OCI-M2 (cell line): Measurements from ENCODE around the gene LRP1.
"Not testable (repeated sequence)": the region's sequence is repeated elsewhere in the genome, so short reads cannot be mapped to it uniquely, and the experiment has no call there.

ENCODE experiments used
- DNase-seq: peaks from one replicate; lab custom pipeline; 2025; ENCODE audit not compliant: unreplicated experiment; lab: John Stamatoyannopoulos, UW

The LRP1 gene

DNA sequence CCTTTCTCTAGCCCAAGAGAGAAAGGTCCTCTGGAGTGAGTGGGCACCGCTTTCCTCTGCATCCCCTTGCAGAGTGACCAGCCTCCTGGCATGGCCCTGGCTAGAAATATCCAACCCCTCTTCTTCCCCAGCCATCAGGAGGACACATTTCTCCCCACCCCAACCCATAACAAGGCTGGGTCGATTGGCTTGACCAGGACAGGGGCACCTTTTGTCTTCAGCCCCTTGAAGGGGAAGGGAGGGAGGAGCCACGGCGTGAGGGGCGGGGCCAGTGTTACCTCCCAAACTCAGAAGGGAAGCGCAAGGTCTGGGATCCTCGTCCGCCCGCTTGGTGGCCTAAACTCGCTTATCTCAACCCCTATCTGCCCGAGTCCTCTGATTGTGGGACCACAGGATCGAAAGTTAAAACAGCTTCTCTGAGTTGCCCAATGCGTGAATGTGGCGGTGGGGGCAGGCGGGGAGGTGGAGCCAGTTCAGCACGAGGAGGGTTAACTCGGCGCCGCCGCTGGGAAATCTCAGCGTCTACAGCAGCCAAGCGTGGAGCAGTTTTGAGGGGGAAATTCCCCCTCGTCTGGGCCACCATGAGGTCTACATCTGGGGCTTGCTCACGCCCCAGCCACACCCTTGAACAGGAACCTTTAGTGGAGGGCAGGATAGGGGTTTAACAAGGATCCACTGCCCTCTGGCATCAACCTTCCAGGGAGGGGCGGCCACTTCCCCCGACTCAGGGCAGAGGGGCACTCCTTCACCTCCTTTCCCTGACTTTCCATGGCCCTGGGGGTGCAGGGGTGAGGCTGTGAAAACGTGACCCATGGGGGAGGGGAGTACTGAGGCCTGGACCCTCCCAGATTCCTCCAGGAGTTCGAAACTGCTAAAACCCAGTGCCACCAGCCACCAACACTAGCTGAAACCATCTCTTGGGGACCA is 17.9 kb upstream of the LRP1 start:
- no peak for DNase-seq

DNA sequence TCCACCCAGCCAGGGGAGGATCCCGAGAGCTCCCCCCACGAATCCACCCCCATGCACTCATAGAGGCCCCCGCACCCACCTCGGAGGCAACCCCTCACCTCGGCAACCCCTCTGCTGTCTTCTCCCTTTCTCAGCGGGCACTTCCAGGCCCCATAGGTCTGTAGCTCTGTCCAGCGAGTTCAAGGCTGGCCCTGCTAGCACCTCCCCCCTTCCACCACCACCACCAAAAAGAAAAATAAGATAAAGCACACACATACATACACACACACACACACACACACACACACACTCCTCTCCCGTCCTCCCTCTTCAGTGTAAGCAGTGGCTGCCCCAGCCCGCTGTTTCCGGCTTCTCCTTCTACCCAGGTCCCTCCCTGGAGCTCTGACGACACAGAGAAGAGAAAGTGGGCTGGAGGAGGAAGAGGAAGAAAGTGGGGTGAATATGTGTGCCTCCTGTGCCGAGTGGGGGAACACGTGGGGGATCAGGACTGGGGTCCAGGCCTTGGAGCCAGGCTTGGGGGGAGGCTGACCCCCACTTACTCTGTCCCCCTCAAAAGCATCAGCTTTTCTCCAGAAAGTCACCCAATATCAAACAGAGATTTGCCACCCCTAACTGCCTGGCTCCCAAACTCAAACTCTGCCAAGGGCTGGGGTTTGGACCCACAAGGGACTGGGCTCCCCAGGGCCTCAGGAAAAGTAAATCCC is 17.1 kb upstream of the LRP1 start, which contains the start of gene STAT6:
Gene STAT6 (minus strand): TSS at position 332 of the 704 bp plus-strand sequence. CDS start 3,084 bp downstream, outside the sequence.
- DNase-seq, result no peak

GRCh38 chr12:57112492-57113294 is 15.6 kb upstream of the LRP1 start:
- DNase-seq, result no peak

DNA sequence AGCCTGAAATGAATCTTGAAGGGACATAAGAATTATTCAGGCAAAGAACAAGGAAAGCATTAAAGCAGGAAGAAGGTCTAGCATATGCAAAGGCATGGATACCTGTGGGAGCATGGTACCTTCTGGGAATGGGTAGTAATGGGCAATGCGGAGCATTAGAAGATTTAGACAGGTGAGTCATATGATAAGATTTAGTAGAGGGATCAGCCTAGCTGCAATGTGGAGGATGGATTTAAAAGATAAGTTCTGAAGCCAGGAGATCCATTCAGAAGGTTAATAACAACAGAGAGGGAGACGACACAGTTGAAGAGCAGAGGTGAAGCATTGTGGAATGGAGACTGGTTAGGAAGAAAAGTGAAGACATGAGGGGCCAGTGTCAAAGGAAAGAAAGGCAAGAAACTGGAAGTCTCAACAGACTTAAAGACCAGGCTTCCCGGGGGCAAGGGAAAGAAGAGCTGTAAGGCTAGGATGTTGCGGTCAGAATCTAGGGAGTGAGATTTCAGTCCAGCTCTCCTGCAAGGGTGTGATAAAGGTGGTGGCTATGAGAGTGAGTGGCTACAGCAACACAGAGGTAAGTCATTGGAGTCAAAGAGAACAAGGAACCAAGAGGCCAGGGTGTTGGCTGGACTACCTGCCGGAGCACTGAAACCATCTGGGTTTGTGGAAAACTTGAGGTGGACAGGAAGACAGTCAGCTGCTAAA is 11.6 kb upstream of the LRP1 start:
- DNase-seq, result no peak

- no peak for DNase-seq
Measured at GRCh38 chr12:57118711-57119271, 9.5 kb upstream of the LRP1 start.

DNA sequence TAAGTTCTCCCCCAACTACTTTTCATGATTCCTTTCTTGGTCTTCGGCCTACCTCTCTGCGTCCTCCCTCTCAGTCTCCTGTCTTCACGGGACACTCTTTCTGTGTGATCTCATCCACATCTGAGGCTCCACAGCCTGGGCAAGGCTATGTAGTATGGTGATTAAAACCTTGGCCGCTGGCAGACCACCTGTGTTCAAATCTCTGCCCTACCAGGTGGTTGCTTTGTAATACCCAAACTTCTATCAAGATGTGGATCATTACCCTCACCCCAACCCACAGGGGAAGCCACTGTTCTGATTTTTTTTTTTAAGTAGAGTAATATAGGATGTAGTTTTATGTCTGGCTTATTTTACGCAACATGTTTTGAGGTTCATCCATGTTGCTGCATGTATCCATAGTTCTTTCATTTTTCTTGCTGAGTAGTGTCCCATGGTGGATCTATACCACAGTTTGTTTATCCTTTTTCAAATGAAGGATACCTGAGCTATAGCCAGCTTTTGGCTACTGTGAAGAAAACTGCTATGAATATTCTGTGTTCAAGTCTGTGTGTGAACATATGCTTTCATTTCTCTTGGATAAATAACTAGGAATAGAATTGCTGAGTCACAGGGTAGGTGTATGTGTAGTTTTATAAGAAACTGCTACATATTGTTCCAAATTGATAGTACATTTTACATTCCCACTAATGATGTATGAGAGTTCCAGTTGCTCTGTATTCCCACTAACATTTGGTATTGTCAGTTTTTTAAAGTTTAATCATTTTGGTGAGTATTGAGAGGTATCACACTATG is 8.8 kb upstream of the LRP1 start:
- no peak for DNase-seq

DNA sequence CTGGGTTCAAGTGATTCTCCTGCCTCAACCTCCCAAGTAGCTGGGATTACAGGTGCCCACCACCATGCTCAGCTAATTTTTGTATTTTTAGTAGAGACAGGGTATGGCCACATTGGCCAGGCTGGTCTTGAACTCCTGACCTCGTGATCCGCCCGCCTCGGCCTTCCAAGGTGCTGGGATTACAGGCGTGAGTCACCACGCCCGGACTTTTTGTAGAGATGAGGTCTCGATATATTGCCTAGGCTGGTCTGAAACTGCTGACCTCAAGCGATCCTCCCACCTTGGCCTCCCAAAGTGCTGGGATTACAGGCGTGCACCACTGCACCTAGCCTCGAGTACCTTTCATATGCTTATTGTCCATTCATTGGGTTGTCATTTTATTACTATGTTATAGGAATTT is 7.6 kb upstream of the LRP1 start:
- DNase-seq, result not testable (repeated sequence)

GRCh38 chr12:57123813-57124212 is 4.5 kb upstream of the LRP1 start:
- DNase-seq, result no peak

DNA sequence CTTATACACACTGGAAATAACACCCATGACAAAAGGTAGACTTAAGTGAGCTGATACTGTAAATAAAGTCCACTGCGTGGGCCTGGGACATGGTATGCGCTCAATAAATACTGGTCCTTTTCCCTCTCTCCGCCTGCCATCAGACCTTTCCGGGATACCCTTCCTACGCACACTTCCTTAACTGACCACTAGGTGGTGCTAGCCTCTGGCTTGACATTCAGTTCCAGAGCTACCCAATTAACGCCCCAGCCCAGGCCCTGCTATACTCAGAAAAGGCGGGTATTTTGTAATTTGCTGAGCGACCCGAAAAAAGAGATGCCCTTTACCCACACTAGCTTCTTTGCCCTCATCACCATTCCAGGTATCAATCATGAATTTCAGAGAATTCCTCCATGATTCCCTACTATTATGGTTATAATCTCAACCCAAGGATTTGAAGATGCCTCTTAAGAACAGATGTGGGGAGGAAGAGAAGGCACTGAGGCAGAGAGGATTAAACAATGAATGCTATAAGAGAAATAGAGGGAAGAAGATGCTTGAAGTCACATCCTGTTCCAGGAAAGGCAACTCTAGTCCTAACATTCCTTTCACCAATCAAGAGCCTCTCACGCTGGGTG is 3.9 kb upstream of the LRP1 start:
- DNase-seq, result peak; percentile 42

- no peak for DNase-seq
Measured at GRCh38 chr12:57126061-57126460, 2.2 kb upstream of the LRP1 start.

GRCh38 chr12:57126561-57126960 is 1.7 kb upstream of the LRP1 start:
- DNase-seq, result no peak

GRCh38 chr12:57127101-57127725 is 1.1 kb upstream of the LRP1 start:
- no peak for DNase-seq

GRCh38 chr12:57128519-57129247 is 400 bp downstream of the LRP1 start:
- DNase-seq, result no peak

GRCh38 chr12:57129321-57129842 is 1.1 kb downstream of the LRP1 start:
- DNase-seq, result no peak

GRCh38 chr12:57129889-57130288 is 1.6 kb downstream of the LRP1 start:
- DNase-seq, result no peak

GRCh38 chr12:57130941-57131340 is 2.7 kb downstream of the LRP1 start:
- no peak for DNase-seq

DNA sequence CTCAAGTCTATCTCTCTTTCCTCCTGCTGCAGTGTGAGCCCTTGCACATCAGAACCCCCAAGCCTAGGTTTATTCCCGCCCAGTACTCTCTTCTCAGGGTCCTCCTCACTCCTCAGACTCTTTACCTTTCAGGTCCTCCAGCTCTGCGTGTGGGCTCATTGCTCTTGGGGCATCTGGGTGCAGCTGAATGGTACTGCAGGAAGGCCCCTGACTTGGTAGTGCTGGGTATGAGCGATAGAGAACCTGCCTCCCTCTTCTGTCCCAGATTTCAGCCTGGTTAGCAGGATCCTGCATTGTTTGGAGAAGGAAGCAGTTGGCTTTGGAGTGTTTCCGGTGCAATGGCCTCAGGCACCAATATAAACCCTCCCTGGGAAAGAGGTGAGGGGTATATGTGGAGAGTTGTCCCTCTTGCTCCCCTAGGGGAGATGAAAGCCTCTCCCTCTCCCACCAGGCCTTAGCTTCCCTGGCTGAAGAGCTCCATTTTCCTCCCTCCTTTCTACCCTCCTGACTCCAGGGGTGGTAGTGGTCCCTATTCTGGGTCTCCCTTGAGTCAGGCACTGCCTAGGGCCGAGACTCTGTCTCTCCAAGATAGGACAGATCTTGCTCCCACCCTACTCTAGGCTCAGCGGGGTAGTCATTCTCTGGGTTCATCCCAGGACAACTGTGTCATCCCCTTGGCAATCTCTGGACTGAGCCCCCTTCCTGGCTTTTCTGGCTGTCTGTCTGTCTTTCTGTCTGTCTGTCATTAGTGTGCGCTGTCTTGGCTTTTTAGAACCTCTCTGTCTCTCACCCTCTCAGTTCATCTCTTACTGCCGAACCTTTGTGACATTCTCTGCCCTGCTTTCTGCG is 3.8 kb downstream of the LRP1 start:
- DNase-seq, result no peak
